IPS-NIHi7 (cell line): ENCODE results near the gene DOCK9.

Source experiments
- DNase-seq: peaks from one replicate; pipeline ENCODE4 v3.0.0; 2012; ENCODE audit warnings: mixed read lengths; ENCODE audit errors: extremely low spot score

The DOCK9 gene

DNA sequence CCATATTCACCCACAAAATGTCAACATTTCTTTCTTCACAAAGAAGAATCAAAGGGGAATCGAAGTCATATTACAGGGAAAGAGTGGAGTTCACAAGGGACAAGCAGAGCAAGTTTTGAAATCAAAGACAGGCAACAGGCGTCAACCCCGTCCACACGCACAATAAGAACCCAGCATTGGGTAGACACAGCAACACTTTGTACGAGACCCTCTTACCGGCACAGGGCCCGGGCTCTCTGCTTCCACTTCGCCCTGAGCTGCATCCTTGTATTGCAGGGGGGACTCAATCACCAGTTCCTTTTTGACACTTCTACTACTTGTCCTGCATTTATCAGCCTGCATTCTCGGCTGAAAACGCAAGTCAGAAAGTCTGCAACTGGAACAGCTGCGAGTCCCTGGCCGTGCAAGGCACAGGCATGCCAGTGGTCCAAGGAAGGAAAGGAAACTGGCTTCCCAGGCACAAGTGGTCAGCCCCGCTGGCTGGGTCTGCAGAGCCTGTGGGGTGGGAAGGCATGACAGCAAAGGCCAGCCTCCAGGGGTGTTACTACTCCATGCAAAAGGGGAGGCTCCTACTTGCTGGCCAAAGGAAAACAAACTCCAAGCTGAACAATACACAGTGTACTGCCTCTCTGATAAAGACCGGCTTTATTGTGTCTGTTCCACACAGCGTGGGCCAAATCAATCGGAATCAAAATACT is at the start of gene DOCK9:
DOCK9 (minus strand) TSS at position 497 of the 698 bp plus-strand sequence; CDS start at position 342, 155 bp downstream.
- DNase-seq: peak; percentile 61

GRCh38 chr13:99027260-99027659 is 49.4 kb upstream of the DOCK9 start:
- DNase-seq: no peak

GRCh38 chr13:99022941-99023340 is 45.1 kb upstream of the DOCK9 start:
- DNase-seq: no peak

DNA sequence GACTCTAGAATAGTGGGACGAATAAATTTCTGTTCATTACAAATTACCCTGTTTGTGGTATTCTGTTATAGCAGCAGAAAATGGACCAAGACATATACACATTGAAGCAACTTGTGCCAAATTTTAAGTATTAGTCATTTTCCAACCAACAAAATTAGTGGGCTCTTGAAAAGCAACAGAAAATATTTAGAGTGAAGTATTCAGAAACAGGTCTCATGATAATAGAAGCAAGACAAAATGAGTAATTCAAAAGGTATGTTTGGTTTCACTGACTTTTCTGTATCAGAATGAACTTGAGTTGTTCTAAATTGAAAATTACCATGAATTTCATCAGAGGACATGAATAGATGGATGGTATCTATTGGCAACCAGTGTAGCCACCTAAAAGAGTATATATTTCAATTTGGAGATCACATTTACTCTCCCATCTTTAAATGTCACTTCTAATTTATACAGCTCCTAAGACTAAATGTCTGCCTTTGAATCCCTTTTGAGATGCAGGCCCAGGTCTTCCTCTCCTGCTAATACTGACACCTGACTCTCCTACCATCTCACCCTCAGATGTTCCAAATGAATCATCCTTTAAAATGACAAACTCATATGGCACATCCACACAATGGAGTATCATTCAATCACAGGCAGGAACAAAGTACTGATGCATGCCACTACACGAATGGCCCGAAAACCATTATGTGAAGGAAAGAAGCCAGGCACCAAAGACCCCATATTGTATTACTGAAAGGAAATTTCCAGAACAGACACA is 40.7 kb upstream of the DOCK9 start:
- DNase-seq: no peak

GRCh38 chr13:99015606-99016490 is 38.0 kb upstream of the DOCK9 start:
- DNase-seq: no peak

- DNase-seq: no peak
These were observed 36.7 kb upstream of the DOCK9 start for GRCh38 chr13:99014522-99014921.

DNA sequence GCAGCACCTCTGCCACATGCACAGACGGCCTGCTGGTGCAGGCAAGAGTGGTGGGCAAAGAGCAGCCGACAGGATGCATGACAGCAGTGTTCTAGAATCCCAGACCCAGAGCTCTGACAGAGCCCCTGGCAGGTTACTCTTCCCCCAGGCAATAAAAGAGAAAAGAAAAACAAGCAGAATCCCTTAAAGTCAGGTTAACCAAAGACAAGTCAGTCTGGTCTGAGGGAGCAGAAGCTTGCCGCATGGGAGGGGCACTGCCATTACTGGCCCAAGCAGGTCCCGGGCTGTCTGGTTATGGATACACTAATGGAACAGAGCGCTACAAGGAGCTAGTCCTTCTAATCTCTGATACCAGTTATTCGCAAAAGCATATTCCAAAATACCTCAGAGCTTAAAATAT is 36.1 kb upstream of the DOCK9 start:
- DNase-seq: no peak

GRCh38 chr13:99012539-99012938 is 34.7 kb upstream of the DOCK9 start:
- no peak for DNase-seq

DNA sequence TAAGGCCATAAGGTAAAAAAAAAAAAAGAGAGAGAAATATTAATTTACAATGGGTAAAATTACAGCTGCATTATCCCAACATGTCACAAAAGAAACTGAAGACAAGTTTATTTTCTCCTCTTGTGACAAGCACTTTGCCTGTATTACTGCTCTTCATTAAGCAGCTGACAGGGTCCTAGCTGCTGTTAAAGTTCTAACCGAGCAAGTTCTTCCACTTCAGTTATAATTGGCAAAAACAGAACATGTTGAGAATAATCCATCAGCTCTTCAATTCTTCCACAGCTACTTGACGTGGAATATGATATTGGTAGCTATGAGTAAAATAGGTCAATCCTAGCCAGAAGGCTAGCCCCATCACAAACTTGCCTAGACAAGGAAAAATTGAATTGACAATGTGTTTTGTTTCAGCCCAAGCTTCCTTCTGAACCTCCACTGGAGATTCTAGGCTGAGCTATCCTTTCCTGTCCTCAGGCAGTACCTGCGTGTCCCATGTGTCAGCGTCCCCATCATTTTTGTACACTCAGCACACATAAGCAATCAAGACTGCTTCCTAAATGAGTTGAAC is 32.2 kb upstream of the DOCK9 start:
- DNase-seq: no peak

- no peak for DNase-seq
These were observed 30.7 kb upstream of the DOCK9 start for GRCh38 chr13:99008577-99008976.

DNA sequence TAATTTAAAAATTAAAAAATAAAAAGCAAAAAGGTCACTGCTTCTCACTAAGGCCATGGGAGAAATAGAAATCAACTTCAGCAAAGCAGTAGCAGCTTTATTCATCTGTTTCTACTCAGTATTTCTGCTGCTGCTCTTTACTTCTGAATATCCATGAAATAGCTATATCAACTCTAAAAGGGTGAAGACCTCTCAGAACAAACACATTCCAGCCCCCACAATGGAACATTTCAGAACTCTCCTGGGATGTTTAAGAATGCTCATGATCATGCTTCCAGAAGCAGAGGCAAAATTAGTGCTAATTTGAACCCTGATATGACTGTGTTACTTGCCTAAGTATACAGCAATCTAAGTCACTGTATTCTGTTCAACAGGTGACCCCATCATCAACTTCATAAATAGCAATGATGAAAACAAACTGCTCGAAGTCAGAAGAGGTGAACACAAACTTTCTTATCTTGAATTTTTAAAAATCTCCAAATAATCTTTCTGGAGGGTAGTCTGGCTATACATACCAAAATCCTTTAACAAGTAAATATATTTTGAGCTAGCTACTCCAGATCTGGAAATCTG is 29.6 kb upstream of the DOCK9 start:
- DNase-seq: no peak

GRCh38 chr13:99005609-99006008 is 27.7 kb upstream of the DOCK9 start:
- no peak for DNase-seq

DNA sequence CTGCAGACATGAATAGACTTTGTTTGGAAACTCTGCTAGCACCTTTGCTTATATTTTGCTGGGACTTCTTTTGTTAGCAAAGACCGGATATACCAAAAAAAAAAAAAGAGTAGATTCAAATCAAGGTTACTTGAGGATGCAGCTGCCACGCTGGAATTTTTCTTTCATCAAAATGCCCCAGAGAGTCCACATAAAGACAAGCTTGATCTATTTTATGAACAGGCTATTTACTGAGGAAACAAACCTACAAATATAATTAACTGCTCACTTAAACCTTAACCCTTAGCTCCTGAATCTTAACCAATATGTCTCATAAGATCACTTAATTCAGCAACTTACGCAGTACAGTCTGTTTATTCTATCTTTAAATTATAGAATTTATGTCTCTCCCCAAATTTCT is 27.1 kb upstream of the DOCK9 start:
- no peak for DNase-seq

GRCh38 chr13:99003851-99004471 is 26.1 kb upstream of the DOCK9 start:
- DNase-seq: no peak

GRCh38 chr13:99003186-99003585 is 25.3 kb upstream of the DOCK9 start:
- no peak for DNase-seq

GRCh38 chr13:99002172-99002710 is 24.4 kb upstream of the DOCK9 start:
- DNase-seq: no peak

DNA sequence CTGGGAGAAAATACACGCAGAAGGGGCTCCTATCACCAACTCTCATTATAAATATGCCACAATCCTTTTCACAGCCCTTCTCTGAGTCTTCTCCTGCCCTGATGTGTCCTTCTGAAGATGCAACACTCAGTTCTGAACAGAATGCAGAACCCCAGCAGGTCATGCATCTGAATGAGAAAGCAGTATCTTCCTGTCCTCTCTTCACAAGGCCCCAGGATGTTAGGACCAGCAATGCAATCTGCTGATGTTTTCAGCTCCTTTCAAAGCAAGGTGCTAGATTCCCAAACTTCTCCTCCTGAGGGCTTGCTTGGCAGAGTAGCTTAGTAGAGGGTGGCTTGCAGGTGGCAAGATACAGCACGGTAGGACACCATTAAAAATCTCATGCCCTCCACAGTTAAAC is 22.3 kb upstream of the DOCK9 start:
- no peak for DNase-seq

- no peak for DNase-seq
These were observed 21.7 kb upstream of the DOCK9 start for GRCh38 chr13:98999639-98999952.

DNA sequence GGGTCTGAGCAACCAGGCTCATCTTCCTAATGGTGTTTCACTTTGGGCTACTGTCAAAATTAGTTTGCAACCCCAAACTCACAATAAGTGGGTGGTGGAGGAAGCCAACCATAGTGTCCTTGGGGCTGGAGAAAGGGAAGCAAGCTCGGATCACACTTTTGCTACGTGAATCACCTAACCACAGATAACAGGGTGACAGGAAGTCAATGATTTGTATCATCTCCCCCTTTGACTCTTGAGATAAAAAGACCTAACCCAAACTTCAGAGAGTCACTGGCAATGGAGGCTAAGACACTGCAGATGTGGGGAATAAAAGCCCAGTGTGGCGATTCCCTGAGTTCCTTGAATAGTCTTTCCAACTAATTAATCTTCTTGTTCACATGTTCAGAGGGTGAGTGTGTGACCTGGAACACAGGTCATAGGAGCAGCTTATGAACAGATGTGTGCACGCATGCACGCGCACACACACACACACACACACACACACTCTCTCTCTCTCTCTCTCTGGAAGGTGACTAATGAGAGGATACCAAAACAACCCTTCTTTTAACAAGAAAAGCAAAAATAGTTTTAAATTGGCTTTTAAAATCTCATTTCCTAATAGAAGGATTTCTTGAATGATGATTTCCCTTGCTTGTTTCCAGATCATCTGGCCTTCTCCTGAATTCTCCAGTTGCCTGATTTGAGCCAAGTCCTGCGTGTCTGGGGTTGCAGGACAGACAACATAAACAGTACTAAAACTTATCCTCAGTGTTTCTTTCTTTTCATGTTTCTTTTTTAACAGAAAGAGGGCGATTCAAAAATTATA is 21.2 kb upstream of the DOCK9 start:
- DNase-seq: no peak
